GM19238 (cell line): ENCODE data around the gene TBRG4.

Experiments
- DNase-seq: peaks from one replicate; pipeline ENCODE4 v3.0.0; 2011; ENCODE audit warnings: low spot score; ENCODE audit not compliant: insufficient read length

Gene TBRG4

GRCh38 chr7:45075871-45076796, 35.4 kb downstream of the TBRG4 start:
- DNase-seq = no peak

GRCh38 chr7:45075355-45075644, 36.2 kb downstream of the TBRG4 start:
- DNase-seq = no peak

GRCh38 chr7:45074528-45075354, 36.8 kb downstream of the TBRG4 start:
- DNase-seq = no peak

GRCh38 chr7:45073786-45074527, 37.5 kb downstream of the TBRG4 start:
- DNase-seq = no peak

- no peak for DNase-seq
These were observed 38.3 kb downstream of the TBRG4 start for GRCh38 chr7:45073031-45073785.

GRCh38 chr7:45072131-45073030, 39.1 kb downstream of the TBRG4 start:
- DNase-seq = no peak

- no peak for DNase-seq
These were observed 40.0 kb downstream of the TBRG4 start for GRCh38 chr7:45071528-45071927.

- no peak for DNase-seq
These were observed 41.2 kb downstream of the TBRG4 start for GRCh38 chr7:45070254-45070642.

- DNase-seq = no peak
These were observed 41.8 kb downstream of the TBRG4 start for GRCh38 chr7:45069444-45070253.

- DNase-seq = no peak
These were observed 43.1 kb downstream of the TBRG4 start for GRCh38 chr7:45068236-45069023.

GRCh38 chr7:45067582-45067981, 43.9 kb downstream of the TBRG4 start:
- no peak for DNase-seq

GRCh38 chr7:45066409-45066808, 45.1 kb downstream of the TBRG4 start:
- no peak for DNase-seq

GRCh38 chr7:45065031-45065995, 46.2 kb downstream of the TBRG4 start:
- no peak for DNase-seq

- no peak for DNase-seq
These were observed 47.3 kb downstream of the TBRG4 start for GRCh38 chr7:45064047-45064725.

- DNase-seq = no peak
These were observed 49.6 kb downstream of the TBRG4 start for GRCh38 chr7:45061806-45062425.

GRCh38 chr7:45061352-45061751, 50.1 kb downstream of the TBRG4 start:
- no peak for DNase-seq
